Measurements from ENCODE around the gene PTBP1.

- TF ChIP-seq, protein P1, sequence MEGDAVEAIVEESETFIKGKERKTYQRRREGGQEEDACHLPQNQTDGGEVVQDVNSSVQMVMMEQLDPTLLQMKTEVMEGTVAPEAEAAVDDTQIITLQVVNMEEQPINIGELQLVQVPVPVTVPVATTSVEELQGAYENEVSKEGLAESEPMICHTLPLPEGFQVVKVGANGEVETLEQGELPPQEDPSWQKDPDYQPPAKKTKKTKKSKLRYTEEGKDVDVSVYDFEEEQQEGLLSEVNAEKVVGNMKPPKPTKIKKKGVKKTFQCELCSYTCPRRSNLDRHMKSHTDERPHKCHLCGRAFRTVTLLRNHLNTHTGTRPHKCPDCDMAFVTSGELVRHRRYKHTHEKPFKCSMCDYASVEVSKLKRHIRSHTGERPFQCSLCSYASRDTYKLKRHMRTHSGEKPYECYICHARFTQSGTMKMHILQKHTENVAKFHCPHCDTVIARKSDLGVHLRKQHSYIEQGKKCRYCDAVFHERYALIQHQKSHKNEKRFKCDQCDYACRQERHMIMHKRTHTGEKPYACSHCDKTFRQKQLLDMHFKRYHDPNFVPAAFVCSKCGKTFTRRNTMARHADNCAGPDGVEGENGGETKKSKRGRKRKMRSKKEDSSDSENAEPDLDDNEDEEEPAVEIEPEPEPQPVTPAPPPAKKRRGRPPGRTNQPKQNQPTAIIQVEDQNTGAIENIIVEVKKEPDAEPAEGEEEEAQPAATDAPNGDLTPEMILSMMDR (IDR thresholded peaks at IDR 0.05), result no peak
- no peak for TF ChIP-seq EZH2 (IDR thresholded peaks at IDR 0.05; ENCODE audit: borderline replicate concordance, insufficient read depth, low read depth, low read length, poor library complexity, severe bottlenecking)
Observed at GRCh38 chr19:789701-790060, 7.6 kb upstream of the PTBP1 start.

Measured in B cell (primary cell).